Progenitor cell of endocrine pancreas (in vitro differentiated cells): ENCODE results near the gene GPR135. TPM values are rescaled to one million over a fixed set of nuclear protein-coding genes. Genes with fewer than 3 reads are reported as not detected.
"Not testable (repeated sequence)": the region's sequence is repeated elsewhere in the genome, so short reads cannot be mapped to it uniquely, and the experiment has no call there.

Experiments
- DNase-seq: peaks from one replicate; pipeline ENCODE4 v3.0.0; 2021; ENCODE audit warnings: low spot score; ENCODE audit not compliant: unreplicated experiment
- H3K27ac Mint-ChIP-seq: 2 replicates; pipeline ENCODE4 v1.8.0; 2021; ENCODE audit warnings: mild to moderate bottlenecking, moderate library complexity, mixed read lengths
- H3K27me3 Mint-ChIP-seq: 2 replicates; pipeline ENCODE4 v1.8.0; 2021; ENCODE audit warnings: mixed read lengths
- H3K36me3 Mint-ChIP-seq: 2 replicates; pipeline ENCODE4 v1.8.0; 2022; ENCODE audit warnings: mixed read lengths; ENCODE audit not compliant: insufficient read depth
- H3K4me1 Mint-ChIP-seq: 2 replicates; pipeline ENCODE4 v1.8.0; 2021; ENCODE audit warnings: low read depth, mixed read lengths
- H3K4me3 Mint-ChIP-seq: 2 replicates; pipeline ENCODE4 v1.8.0; 2021; ENCODE audit warnings: low read depth, mild to moderate bottlenecking, moderate library complexity, mixed read lengths
- H3K9me3 Mint-ChIP-seq: 2 replicates; pipeline ENCODE4 v1.8.0; 2021; ENCODE audit warnings: low read depth, mixed read lengths
- total RNA-seq: library from RNA; stranded (reverse); gene quantifications from 2 replicates; pipeline ENCODE4 v1.2.1, GENCODE V29; 2021
- TF ChIP-seq, protein P1 (sequence below): fragments of 200-600 bp; sonication (generic); IDR thresholded peaks from one replicate; pipeline ENCODE4 v1.5.0; 2021; ENCODE audit warnings: antibody characterized with exemption, mild to moderate bottlenecking; ENCODE audit not compliant: unreplicated experiment

The GPR135 gene
- total RNA-seq, 1 donor from 2014 or later: 3.0 TPM

DNA sequence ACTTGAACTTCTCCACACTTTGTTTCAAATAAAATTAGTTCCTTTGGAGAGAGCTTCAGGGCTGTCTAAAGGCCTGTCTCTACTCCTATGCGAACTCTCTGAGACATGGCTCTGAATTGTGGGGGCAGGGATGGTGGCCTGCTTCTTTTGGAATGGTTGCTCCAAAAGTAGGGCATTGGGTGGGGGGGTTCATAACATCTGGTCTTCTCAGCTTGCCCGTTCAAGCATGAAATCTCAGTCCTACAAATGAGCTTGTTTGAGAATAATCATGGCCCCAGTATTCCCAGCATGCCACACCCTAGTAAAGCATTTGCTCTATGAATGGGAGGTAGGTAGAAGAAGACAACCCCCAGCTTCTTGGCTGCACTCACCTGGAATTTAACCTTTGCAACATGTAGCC is 6.7 kb downstream of the GPR135 start:
- peaks cover 12% of the 10 kb centered on the region for H3K27me3 Mint-ChIP-seq
- TF ChIP-seq, protein P1, sequence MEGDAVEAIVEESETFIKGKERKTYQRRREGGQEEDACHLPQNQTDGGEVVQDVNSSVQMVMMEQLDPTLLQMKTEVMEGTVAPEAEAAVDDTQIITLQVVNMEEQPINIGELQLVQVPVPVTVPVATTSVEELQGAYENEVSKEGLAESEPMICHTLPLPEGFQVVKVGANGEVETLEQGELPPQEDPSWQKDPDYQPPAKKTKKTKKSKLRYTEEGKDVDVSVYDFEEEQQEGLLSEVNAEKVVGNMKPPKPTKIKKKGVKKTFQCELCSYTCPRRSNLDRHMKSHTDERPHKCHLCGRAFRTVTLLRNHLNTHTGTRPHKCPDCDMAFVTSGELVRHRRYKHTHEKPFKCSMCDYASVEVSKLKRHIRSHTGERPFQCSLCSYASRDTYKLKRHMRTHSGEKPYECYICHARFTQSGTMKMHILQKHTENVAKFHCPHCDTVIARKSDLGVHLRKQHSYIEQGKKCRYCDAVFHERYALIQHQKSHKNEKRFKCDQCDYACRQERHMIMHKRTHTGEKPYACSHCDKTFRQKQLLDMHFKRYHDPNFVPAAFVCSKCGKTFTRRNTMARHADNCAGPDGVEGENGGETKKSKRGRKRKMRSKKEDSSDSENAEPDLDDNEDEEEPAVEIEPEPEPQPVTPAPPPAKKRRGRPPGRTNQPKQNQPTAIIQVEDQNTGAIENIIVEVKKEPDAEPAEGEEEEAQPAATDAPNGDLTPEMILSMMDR: no peak
- no peak overlapping the region for H3K4me3 Mint-ChIP-seq

GRCh38 chr14:59455411-59455810 is 9.8 kb downstream of the GPR135 start:
- Mint-ChIP-seq H3K27ac (no peak overlapping the region), H3K4me3 (no peak overlapping the region), H3K36me3 (peaks cover 17% of the 10 kb centered on the region)

More for the DNA sequence above, 6.7 kb downstream of the GPR135 start:
- H3K4me1 Mint-ChIP-seq: no peaks in the 10 kb centered on the region
- peaks cover 5% of the 10 kb centered on the region for H3K9me3 Mint-ChIP-seq
- H3K36me3 Mint-ChIP-seq: peaks cover 25% of the 10 kb centered on the region
- no peak for DNase-seq
- no peak overlapping the region for H3K27ac Mint-ChIP-seq

DNA sequence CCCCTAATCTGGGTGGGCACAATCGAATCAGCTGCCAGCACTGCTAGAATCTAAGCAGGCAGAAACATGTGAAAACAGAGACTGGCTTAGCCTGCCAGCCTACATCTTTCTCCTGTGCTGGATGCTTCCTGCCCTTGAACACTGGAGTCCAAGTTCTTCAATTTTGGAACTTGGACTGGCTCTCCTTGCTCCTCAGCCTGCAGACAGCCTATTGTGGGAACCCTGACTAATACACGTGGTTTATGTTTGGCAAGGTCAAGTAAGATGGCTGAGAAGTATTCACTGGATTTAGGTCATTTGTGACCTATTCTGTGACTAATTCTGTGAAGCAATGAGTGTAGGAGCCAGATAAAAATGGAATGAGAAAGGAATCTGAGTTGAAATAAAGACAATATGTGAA is 11.0 kb downstream of the GPR135 start:
- Mint-ChIP-seq H3K36me3 (peaks cover 15% of the 10 kb centered on the region), H3K4me3 (no peak overlapping the region), H3K9me3 (peaks cover 5% of the 10 kb centered on the region), H3K27ac (no peak overlapping the region), H3K4me1 (no peaks in the 10 kb centered on the region), H3K27me3 (no peaks in the 10 kb centered on the region)
- DNase-seq: no peak
- TF ChIP-seq, protein P1: no peak

More at GRCh38 chr14:59455411-59455810, 9.8 kb downstream of the GPR135 start:
- Mint-ChIP-seq H3K9me3 (peaks cover 5% of the 10 kb centered on the region), H3K4me1 (no peaks in the 10 kb centered on the region), H3K27me3 (no peaks in the 10 kb centered on the region)
- DNase-seq: no peak
- TF ChIP-seq, protein P1: no peak

GRCh38 chr14:59451849-59452248 is 13.3 kb downstream of the GPR135 start:
- H3K27me3 Mint-ChIP-seq: peaks cover 10% of the 10 kb centered on the region
- H3K9me3 Mint-ChIP-seq: no peaks in the 10 kb centered on the region
- TF ChIP-seq, protein P1: no peak
- no peak for DNase-seq
- H3K4me3 Mint-ChIP-seq: no peak overlapping the region
- H3K36me3 Mint-ChIP-seq: peaks cover 6% of the 10 kb centered on the region
- no peak overlapping the region for H3K27ac Mint-ChIP-seq
- H3K4me1 Mint-ChIP-seq: no peaks in the 10 kb centered on the region

DNA sequence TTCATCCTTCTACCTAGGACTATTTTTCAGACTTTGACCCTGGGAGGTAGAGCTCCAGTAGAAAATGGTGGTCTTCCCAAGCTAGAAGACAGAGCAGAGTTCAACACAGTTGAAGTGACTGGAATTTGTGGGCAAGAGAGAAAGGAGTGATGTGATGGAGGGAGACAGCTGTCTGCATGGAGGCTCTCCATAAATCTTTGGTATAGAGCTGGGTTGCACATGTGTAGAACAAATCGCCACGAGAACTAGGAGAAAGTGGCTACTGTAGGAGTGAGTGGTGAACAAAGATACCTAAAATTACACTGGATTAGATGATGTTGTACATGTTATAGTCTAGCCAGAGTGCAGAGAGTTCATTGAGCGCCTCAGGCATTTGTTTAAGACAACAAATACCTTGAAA is 14.5 kb downstream of the GPR135 start:
- peaks cover 19% of the 10 kb centered on the region for H3K27me3 Mint-ChIP-seq
- no peak overlapping the region for H3K4me3 Mint-ChIP-seq
- TF ChIP-seq, protein P1: no peak
- no peak for DNase-seq
- H3K4me1 Mint-ChIP-seq: peaks cover under 1% of the 10 kb centered on the region
- H3K9me3 Mint-ChIP-seq: no peaks in the 10 kb centered on the region
- peaks cover under 1% of the 10 kb centered on the region for H3K36me3 Mint-ChIP-seq
- no peak overlapping the region for H3K27ac Mint-ChIP-seq

DNA sequence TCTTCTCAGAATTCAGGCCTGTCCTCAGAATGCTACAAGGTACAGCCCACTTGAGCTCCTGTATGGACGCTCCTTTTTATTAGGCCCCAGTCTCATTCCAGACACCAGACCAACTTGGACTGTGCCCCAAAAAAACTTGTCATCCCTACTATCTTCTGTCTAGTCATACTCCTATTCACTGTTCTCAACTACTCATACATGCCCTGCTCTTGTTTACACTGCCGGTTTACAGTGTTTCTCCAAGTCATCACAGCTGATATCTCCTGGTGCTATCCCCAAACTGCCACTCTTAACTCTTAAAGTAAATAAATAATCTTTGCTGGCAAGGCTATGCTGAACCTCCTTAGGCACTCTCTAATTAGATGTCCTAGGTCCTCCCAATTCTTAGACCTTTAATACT is 16.5 kb downstream of the GPR135 start:
- H3K9me3 Mint-ChIP-seq, H3K27ac Mint-ChIP-seq, H3K4me1 Mint-ChIP-seq, H3K36me3 Mint-ChIP-seq, H3K4me3 Mint-ChIP-seq, DNase-seq: not testable (repeated sequence)
- H3K27me3 Mint-ChIP-seq: peaks cover 26% of the 10 kb centered on the region
